HepG2 (cell line): ENCODE results near the gene ENPP1. TPM values are rescaled to one million over a fixed set of nuclear protein-coding genes. Genes with fewer than 3 reads are reported as not detected.

Source experiments
- ATAC-seq: fragments of 200-7000 bp; cut with Tn5 transposase; 3 replicates; pipeline ENCODE4 v1.9.1; 2020; ENCODE audit warnings: mild to moderate bottlenecking, moderate library complexity
- BruUV-seq: library from RNA; stranded (reverse); fragments of 400-500 nt; replicated peaks from 2 replicates; lab custom pipeline; 2021; lab: Mats Ljungman, UMichigan
- CTCF ChIA-PET: fragments of 300-600 bp; formaldehyde crosslinking; extraction: SDS; loops from one replicate; lab custom pipeline; 2021; ENCODE audit warnings: low total read pairs, inconsistent platforms, low intra/inter-chr PET ratio; lab: Yijun Ruan, JAX
- POLR2A ChIA-PET: fragments of 350-600 bp; sonication (Branson Sonifier 250); formaldehyde crosslinking; loops from one replicate; lab custom pipeline; 2020; ENCODE audit warnings: antibody characterized with exemption, inconsistent platforms; lab: Yijun Ruan, JAX
- DNase-seq: peaks from one replicate; pipeline ENCODE4 v3.0.0-alpha.2; 2015; ENCODE audit warnings: low spot score
- FAIRE-seq: peaks from 3 replicates; lab custom pipeline; 2011; peaks lifted over from hg19 to GRCh38; lab: Jason Lieb, UNC
- H2AFZ ChIP-seq: one replicate; pipeline ENCODE4 v1.6.1; 2011; ENCODE audit warnings: low read length, inconsistent platforms
- H3K27ac ChIP-seq: fragments of 300-600 bp; 3 replicates; pipeline ENCODE4 v1.8.0; 2011; ENCODE audit warnings: mixed run types, mild to moderate bottlenecking, mixed read lengths, low read length, inconsistent platforms; ENCODE audit not compliant: insufficient read depth; ENCODE audit errors: extremely low read length
- H3K27me3 ChIP-seq, 2 experiments: fragments of 200-600 bp in 1 of 2; 2 replicates in 1 of 2; 3 replicates in 1 of 2; pipeline versions ENCODE4 v1.6.0 to v1.8.0; 2011; ENCODE audit warnings: low read length in 2 of 2, mild to moderate bottlenecking in 2 of 2, moderate library complexity in 2 of 2, inconsistent platforms in 1 of 2; ENCODE audit not compliant: insufficient read depth in 2 of 2, control insufficient read depth in 1 of 2
- H3K36me3 ChIP-seq, 2 experiments: fragments of 200-600 bp in 1 of 2; replicated peaks in 1 of 2; 2 replicates in 1 of 2; 3 replicates in 1 of 2; pipeline versions ENCODE4 v1.5.1 to v1.8.0; 2011; ENCODE audit warnings: low read length in 2 of 2, inconsistent platforms in 1 of 2; ENCODE audit not compliant: insufficient read depth in 2 of 2, control insufficient read depth in 1 of 2
- H3K4me1 ChIP-seq: 2 replicates; pipeline ENCODE4 v1.5.1; 2012; ENCODE audit warnings: low read length, inconsistent platforms; ENCODE audit not compliant: insufficient read depth
- H3K4me2 ChIP-seq: 2 replicates; pipeline ENCODE4 v1.6.0; 2011; ENCODE audit warnings: low read depth, low read length, inconsistent platforms
- H3K4me3 ChIP-seq, 3 experiments: fragments of 200-600 bp in 1 of 3; sonication (generic), shearing (Covaris generic) in 1 of 3; replicated peaks in 1 of 3; 2 replicates each; pipeline ENCODE4 v1.5.1; 2011 to 2016; ENCODE audit warnings: low read length in 3 of 3, inconsistent platforms in 2 of 3, low read depth in 2 of 3, mild to moderate bottlenecking in 2 of 3, control low read depth in 1 of 3, mixed read lengths in 1 of 3; ENCODE audit not compliant: insufficient read depth in 1 of 3
- H3K79me2 ChIP-seq: one replicate; pipeline ENCODE4 v1.6.1; 2011; ENCODE audit warnings: low read length, inconsistent platforms; ENCODE audit not compliant: insufficient read depth
- H3K9ac ChIP-seq: 2 replicates; pipeline ENCODE4 v1.6.0; 2011; ENCODE audit warnings: mild to moderate bottlenecking, low read depth, low read length, inconsistent platforms; ENCODE audit not compliant: insufficient read depth
- H3K9me3 ChIP-seq: 2 replicates; pipeline ENCODE4 v1.5.1; 2012; ENCODE audit warnings: mild to moderate bottlenecking, low read length
- H4K20me1 ChIP-seq: 2 replicates; pipeline ENCODE4 v1.6.0; 2011; ENCODE audit warnings: inconsistent platforms, mild to moderate bottlenecking, low read length, moderate library complexity; ENCODE audit not compliant: insufficient read depth
- E2F2 ChIP-seq: sonication (generic); formaldehyde crosslinking; IDR thresholded peaks from 2 replicates; pipeline ENCODE4 v1.4.0; 2020; ENCODE audit warnings: missing genetic modification reagents, borderline replicate concordance
- FOXK1 ChIP-seq: sonication (generic); formaldehyde crosslinking; IDR thresholded peaks from 2 replicates; pipeline ENCODE4 v1.4.0; 2020; ENCODE audit warnings: low read depth, missing genetic modification reagents, borderline replicate concordance
- NFYC ChIP-seq: IDR thresholded peaks from 2 replicates; pipeline ENCODE4 v1.6.1; 2016; ENCODE audit warnings: missing genetic modification reagents, missing compliant biosample characterization
- PTBP1 ChIP-seq: fragments of 200-400 bp; formaldehyde crosslinking; IDR thresholded peaks from 2 replicates; pipeline ENCODE4 v1.6.1; 2018; ENCODE audit warnings: low read length, low read depth; ENCODE audit not compliant: poor library complexity, severe bottlenecking
- RARG ChIP-seq: sonication (generic); formaldehyde crosslinking; IDR thresholded peaks from 2 replicates; pipeline ENCODE4 v1.4.0; 2020; ENCODE audit warnings: low read depth, mild to moderate bottlenecking, missing genetic modification reagents
- SAFB2 ChIP-seq: sonication (generic); formaldehyde crosslinking; IDR thresholded peaks from 2 replicates; pipeline ENCODE4 v1.5.1; 2020; ENCODE audit warnings: missing genetic modification reagents, low read depth, mild to moderate bottlenecking, borderline replicate concordance
- ZBTB7B ChIP-seq: sonication (generic); formaldehyde crosslinking; IDR thresholded peaks from 2 replicates; pipeline ENCODE4 v1.4.0; 2020; ENCODE audit warnings: missing genetic modification reagents
- ZFP1 ChIP-seq: IDR thresholded peaks from 2 replicates; pipeline ENCODE4 v1.6.1; 2016
- ZNF251 ChIP-seq: sonication (generic); formaldehyde crosslinking; IDR thresholded peaks from 2 replicates; pipeline ENCODE4 v1.9.0; 2021; ENCODE audit warnings: mild to moderate bottlenecking, missing genetic modification reagents
- ZNF333 ChIP-seq: sonication (generic); formaldehyde crosslinking; IDR thresholded peaks from 2 replicates; pipeline ENCODE4 v1.4.0; 2020; ENCODE audit warnings: mild to moderate bottlenecking, missing genetic modification reagents, borderline replicate concordance
- ZNF530 ChIP-seq: sonication (generic); formaldehyde crosslinking; IDR thresholded peaks from 2 replicates; pipeline ENCODE4 v1.5.0; 2020; ENCODE audit warnings: low read depth, mild to moderate bottlenecking, missing genetic modification reagents
- ZNF557 ChIP-seq: sonication (generic); formaldehyde crosslinking; IDR thresholded peaks from 2 replicates; pipeline ENCODE4 v1.4.0; 2020; ENCODE audit warnings: missing genetic modification reagents
- ZNF724P ChIP-seq: sonication (generic); formaldehyde crosslinking; IDR thresholded peaks from 2 replicates; pipeline ENCODE4 v1.8.0; 2022; ENCODE audit warnings: missing genetic modification reagents, borderline replicate concordance
- ZNF768 ChIP-seq: sonication (generic); formaldehyde crosslinking; IDR thresholded peaks from 2 replicates; pipeline ENCODE4 v1.4.0; 2020; ENCODE audit warnings: missing genetic modification reagents
- WGBS: methylation state at CpG from one replicate; pipeline ENCODE4 v1.1.6; 2017; ENCODE audit warnings: low lambda C conversion rate; 5-methylcytosine and 5-hydroxymethylcytosine counted together
- in situ Hi-C: cut with HindIII; loops from 2 replicates; pipeline ENCODE4 v1.10.0; 2017; ENCODE audit warnings: low pct_unique_long_range_greater_than_20kb; ENCODE audit not compliant: extremely low pct_ligation_motif_present
- intact Hi-C: fragments of 100-400 bp; cut with micrococcal nuclease; formaldehyde crosslinking; loops from one replicate; pipeline ENCODE4 v1.10.0; 2022; ENCODE audit not compliant: unreplicated experiment
- polyA plus RNA-seq, 8 experiments: library from polyadenylated mRNA; depleted of rRNA in 3 of 8; stranded (reverse) in 7 of 8; unstranded in 1 of 8; fragments of >200 nt; fragmentation: Illumina TruSeq in 4 of 8; extraction: Trizol in 4 of 8; gene quantifications; 2 replicates each; pipeline versions ENCODE4 v1.2.1 to v1.2.3, GENCODE V29; 2011 to 2016; ENCODE audit warnings: low read depth in 4 of 8, missing spikeins in 1 of 8, mixed read lengths in 1 of 8; ENCODE audit not compliant: insufficient read depth in 1 of 8
- total RNA-seq, 5 experiments: library from RNA; depleted of rRNA; stranded (reverse); fragments of >200 nt; fragmentation: Illumina TruSeq; extraction: Trizol; gene quantifications; 2 replicates each; pipeline ENCODE4 v1.2.3, GENCODE V29; 2016; ENCODE audit warnings: low read depth in 1 of 5

The ENPP1 gene
- total and polyA plus RNA-seq, 2 of the 13 experiments (the other 11 are each of a cell fraction or from before 2014, with no cell fraction given): 56.5 to 160 TPM

GRCh38 chr6:131920656-131921055 lies 112.8 kb downstream of the ENPP1 start:
- POLR2A ChIA-PET: no interaction called here
- intact Hi-C loops (loop anchor here (10.0 kb wide), 1 partner anchor 564 kb away; no protein-coding TSS in a partner anchor), in situ Hi-C loops (loop anchor here (10.0 kb wide), 1 partner anchor 564 kb away; no protein-coding TSS in a partner anchor)
- no peak overlapping the region for H2AFZ ChIP-seq
- 0% methylated on average over 3 of the region's 3 CpGs for WGBS
- BruUV-seq: no TSS peak
- H3K4me3 ChIP-seq: no peak overlapping the region
- no peaks in the 10 kb centered on the region for H4K20me1 ChIP-seq
- H3K4me1 ChIP-seq: peaks cover 13% of the 10 kb centered on the region; the same call in 1 of the 2 replicates
- H3K4me2 ChIP-seq: no peak overlapping the region
- ATAC-seq (no peak), DNase-seq (no peak), FAIRE-seq (no peak)
- no peak overlapping the region for H3K9ac ChIP-seq
- H3K79me2 ChIP-seq: no peaks in the 10 kb centered on the region
- H3K9me3 ChIP-seq: peaks cover 9% of the 10 kb centered on the region
- no peaks in the 10 kb centered on the region for H3K27me3 ChIP-seq
- TF ChIP-seq E2F2 (CRISPR knock-in tag) (no peak), ZNF724P (CRISPR knock-in tag) (no peak), SAFB2 (CRISPR knock-in tag) (no peak), PTBP1 (no peak), NFYC (CRISPR knock-in tag) (no peak), ZNF557 (CRISPR knock-in tag) (no peak), ZNF530 (CRISPR knock-in tag) (no peak), ZNF333 (CRISPR knock-in tag) (no peak), ZNF768 (CRISPR knock-in tag) (no peak), ZFP1 (CRISPR knock-in tag) (no peak), RARG (CRISPR knock-in tag) (no peak), FOXK1 (CRISPR knock-in tag) (no peak), ZBTB7B (CRISPR knock-in tag) (no peak), ZNF251 (CRISPR knock-in tag) (no peak)
- H3K27ac ChIP-seq: no peak overlapping the region
- no peaks in the 10 kb centered on the region for H3K36me3 ChIP-seq
- CTCF ChIA-PET: no interaction called here
